Measurements from ENCODE around the gene OXCT2.

DNA sequence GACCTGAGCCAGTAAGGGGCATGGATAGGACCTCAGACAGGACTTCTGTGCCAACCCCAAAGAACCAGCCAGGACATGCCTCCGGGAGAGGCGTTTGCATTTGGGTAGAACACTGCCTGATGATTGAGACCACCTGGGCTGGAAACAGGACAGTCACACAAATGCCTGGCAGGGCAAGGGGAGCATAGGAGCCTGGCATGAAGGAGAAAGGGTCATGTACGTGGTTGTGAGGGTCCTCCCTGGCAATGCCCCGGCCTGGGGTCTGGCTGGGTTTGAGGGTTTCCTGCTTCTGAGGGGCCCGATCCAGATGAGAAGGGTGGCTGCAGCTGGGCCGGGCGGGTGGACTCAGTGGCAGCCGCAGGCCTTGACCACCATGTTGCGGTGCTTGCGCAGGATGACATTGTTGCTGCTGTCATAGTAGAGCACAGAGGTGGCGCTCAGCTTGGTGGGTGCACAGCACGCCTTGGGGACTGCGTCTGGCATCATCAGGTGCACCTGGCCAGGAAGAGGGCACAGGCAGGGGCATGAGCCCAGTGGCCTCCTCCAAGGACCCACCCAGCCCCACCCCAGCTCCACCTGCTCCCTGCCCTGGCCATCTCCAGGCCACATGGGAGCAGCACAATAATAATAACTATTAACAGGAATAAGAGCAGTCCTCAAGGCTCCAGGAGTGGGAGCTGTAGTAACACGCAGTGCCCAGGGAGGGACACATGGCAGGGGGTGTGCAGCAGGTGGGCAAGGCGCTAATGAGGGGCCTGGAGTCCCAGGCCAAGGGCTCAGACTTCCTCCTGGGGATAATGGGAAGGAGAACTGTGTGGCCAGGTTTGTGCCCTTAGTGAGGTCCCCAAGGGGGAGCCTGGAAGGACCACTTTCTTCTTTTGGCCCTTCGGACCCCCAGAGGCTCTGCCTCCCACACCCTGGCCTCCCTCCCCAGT lies 10.8 kb downstream of the OXCT2 start:
- TF ChIP-seq, protein P1, sequence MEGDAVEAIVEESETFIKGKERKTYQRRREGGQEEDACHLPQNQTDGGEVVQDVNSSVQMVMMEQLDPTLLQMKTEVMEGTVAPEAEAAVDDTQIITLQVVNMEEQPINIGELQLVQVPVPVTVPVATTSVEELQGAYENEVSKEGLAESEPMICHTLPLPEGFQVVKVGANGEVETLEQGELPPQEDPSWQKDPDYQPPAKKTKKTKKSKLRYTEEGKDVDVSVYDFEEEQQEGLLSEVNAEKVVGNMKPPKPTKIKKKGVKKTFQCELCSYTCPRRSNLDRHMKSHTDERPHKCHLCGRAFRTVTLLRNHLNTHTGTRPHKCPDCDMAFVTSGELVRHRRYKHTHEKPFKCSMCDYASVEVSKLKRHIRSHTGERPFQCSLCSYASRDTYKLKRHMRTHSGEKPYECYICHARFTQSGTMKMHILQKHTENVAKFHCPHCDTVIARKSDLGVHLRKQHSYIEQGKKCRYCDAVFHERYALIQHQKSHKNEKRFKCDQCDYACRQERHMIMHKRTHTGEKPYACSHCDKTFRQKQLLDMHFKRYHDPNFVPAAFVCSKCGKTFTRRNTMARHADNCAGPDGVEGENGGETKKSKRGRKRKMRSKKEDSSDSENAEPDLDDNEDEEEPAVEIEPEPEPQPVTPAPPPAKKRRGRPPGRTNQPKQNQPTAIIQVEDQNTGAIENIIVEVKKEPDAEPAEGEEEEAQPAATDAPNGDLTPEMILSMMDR (IDR thresholded peaks at IDR 0.05) = no peak
- TF ChIP-seq POLR2A (IDR thresholded peaks at IDR 0.05) = no peak
